Measurements from ENCODE around the gene HSD11B1. TPM values are rescaled to one million over a fixed set of nuclear protein-coding genes. Genes with fewer than 3 reads are reported as not detected.

HSD11B1 gene
- total RNA-seq, 1 experiment from 2014 or later = not detected

DNA sequence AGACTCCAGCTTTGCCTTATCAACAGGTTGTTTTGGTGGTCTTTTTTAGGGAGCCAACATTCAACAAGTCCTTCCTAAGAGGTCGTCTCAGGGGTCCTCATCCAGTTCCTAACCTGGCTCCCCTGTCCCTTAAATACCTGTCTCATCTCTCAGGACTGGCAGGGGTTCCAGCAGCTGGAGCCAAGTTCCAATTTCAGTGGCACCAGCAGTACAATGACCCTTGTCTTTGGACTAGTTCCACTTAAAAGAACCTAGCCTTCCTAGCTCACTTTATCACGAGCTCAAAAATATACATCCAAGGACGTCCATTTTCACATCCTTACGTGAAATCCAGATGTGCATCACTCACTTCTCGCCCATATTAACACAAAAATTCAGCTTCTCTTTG, 32.5 kb downstream of the HSD11B1 start:
- ATAC-seq = no peak
- Histone ChIP-seq H3K36me3 (ENCODE audit: control insufficient read depth, insufficient read depth, low read length) (no peaks in the 10 kb centered on the region), H3K27ac (ENCODE audit: low read length) (no peak overlapping the region), H3K27me3 (ENCODE audit: control insufficient read depth, insufficient read depth, low read length) (no peaks in the 10 kb centered on the region; the same call in 1 of the 2 replicates), H3K4me3 (ENCODE audit: low read depth in 2 of 2, low read length in 2 of 2) (no peak overlapping the region), H3K4me1 (ENCODE audit: control insufficient read depth, insufficient read depth, low read length) (no peaks in the 10 kb centered on the region), H3K9me3 (ENCODE audit: control insufficient read depth, insufficient read depth, low read depth, low read length) (no peaks in the 10 kb centered on the region)
- no peak for DNase-seq (ENCODE audit: low read depth, low spot score)
- in situ Hi-C loops (cut with HindIII; ENCODE audit: low pct_unique_long_range_greater_than_20kb, low sequenced_read_pairs) = no loop called here
- no TSS peak for BruUV-seq (replicated peaks)
- TF ChIP-seq, protein P1, sequence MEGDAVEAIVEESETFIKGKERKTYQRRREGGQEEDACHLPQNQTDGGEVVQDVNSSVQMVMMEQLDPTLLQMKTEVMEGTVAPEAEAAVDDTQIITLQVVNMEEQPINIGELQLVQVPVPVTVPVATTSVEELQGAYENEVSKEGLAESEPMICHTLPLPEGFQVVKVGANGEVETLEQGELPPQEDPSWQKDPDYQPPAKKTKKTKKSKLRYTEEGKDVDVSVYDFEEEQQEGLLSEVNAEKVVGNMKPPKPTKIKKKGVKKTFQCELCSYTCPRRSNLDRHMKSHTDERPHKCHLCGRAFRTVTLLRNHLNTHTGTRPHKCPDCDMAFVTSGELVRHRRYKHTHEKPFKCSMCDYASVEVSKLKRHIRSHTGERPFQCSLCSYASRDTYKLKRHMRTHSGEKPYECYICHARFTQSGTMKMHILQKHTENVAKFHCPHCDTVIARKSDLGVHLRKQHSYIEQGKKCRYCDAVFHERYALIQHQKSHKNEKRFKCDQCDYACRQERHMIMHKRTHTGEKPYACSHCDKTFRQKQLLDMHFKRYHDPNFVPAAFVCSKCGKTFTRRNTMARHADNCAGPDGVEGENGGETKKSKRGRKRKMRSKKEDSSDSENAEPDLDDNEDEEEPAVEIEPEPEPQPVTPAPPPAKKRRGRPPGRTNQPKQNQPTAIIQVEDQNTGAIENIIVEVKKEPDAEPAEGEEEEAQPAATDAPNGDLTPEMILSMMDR (IDR thresholded peaks at IDR 0.05) = no peak
- TF ChIP-seq SIN3A (IDR thresholded peaks at IDR 0.05; ENCODE audit: borderline replicate concordance, insufficient read depth, low read depth, low read length) (no peak), POLR2AphosphoS5 (IDR thresholded peaks at IDR 0.05; ENCODE audit: low read depth, low read length) (no peak), TCF7L2 (IDR thresholded peaks at IDR 0.05; ENCODE audit: low read depth, low read length) (no peak)
- TF ChIP-seq, protein P2, sequence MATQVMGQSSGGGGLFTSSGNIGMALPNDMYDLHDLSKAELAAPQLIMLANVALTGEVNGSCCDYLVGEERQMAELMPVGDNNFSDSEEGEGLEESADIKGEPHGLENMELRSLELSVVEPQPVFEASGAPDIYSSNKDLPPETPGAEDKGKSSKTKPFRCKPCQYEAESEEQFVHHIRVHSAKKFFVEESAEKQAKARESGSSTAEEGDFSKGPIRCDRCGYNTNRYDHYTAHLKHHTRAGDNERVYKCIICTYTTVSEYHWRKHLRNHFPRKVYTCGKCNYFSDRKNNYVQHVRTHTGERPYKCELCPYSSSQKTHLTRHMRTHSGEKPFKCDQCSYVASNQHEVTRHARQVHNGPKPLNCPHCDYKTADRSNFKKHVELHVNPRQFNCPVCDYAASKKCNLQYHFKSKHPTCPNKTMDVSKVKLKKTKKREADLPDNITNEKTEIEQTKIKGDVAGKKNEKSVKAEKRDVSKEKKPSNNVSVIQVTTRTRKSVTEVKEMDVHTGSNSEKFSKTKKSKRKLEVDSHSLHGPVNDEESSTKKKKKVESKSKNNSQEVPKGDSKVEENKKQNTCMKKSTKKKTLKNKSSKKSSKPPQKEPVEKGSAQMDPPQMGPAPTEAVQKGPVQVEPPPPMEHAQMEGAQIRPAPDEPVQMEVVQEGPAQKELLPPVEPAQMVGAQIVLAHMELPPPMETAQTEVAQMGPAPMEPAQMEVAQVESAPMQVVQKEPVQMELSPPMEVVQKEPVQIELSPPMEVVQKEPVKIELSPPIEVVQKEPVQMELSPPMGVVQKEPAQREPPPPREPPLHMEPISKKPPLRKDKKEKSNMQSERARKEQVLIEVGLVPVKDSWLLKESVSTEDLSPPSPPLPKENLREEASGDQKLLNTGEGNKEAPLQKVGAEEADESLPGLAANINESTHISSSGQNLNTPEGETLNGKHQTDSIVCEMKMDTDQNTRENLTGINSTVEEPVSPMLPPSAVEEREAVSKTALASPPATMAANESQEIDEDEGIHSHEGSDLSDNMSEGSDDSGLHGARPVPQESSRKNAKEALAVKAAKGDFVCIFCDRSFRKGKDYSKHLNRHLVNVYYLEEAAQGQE (IDR thresholded peaks at IDR 0.05; ENCODE audit: insufficient read depth in 1 of 2, low read depth in 2 of 2, low read length in 1 of 2) = no peak
- POLR2A ChIA-PET = no interaction called here
- intact Hi-C loops (cut with micrococcal nuclease; ENCODE audit: unreplicated experiment) = no loop called here
- CTCF ChIA-PET = no interaction called here

- intact Hi-C loops (cut with micrococcal nuclease; ENCODE audit: unreplicated experiment) (no loop called here), in situ Hi-C loops (cut with HindIII; ENCODE audit: low pct_unique_long_range_greater_than_20kb, low sequenced_read_pairs) (no loop called here)
- Histone ChIP-seq H3K36me3 (ENCODE audit: control insufficient read depth, insufficient read depth, low read length) (no peaks in the 10 kb centered on the region), H3K27ac (ENCODE audit: low read length) (no peak overlapping the region), H3K27me3 (ENCODE audit: control insufficient read depth, insufficient read depth, low read length) (no peaks in the 10 kb centered on the region; the same call in 1 of the 2 replicates), H3K9me3 (ENCODE audit: control insufficient read depth, insufficient read depth, low read depth, low read length) (no peaks in the 10 kb centered on the region), H3K4me1 (ENCODE audit: control insufficient read depth, insufficient read depth, low read length) (no peaks in the 10 kb centered on the region), H3K4me3 (ENCODE audit: low read depth in 2 of 2, low read length in 2 of 2) (no peak overlapping the region)
- BruUV-seq (replicated peaks) = no TSS peak
- DNase-seq (ENCODE audit: low read depth, low spot score) (no peak), ATAC-seq (no peak)
- CTCF ChIA-PET = no interaction called here
- POLR2A ChIA-PET = no interaction called here
- TF ChIP-seq, protein P1 (IDR thresholded peaks at IDR 0.05) = no peak
- no peak for TF ChIP-seq SIN3A (IDR thresholded peaks at IDR 0.05; ENCODE audit: borderline replicate concordance, insufficient read depth, low read depth, low read length)
- TF ChIP-seq POLR2AphosphoS5 (IDR thresholded peaks at IDR 0.05; ENCODE audit: low read depth, low read length) = no peak
- TF ChIP-seq, protein P2 (IDR thresholded peaks at IDR 0.05; ENCODE audit: insufficient read depth in 1 of 2, low read depth in 2 of 2, low read length in 1 of 2) = no peak
- TF ChIP-seq TCF7L2 (IDR thresholded peaks at IDR 0.05; ENCODE audit: low read depth, low read length) = no peak
Observed at GRCh38 chr1:209738270-209738669, 33.6 kb downstream of the HSD11B1 start.
